NCI-H82 (cell line): ENCODE results near the gene LAMA4.

Experiments used
- DNase-seq: peaks from one replicate; lab custom pipeline; 2025; lab: John Stamatoyannopoulos, UW

Gene LAMA4

DNA sequence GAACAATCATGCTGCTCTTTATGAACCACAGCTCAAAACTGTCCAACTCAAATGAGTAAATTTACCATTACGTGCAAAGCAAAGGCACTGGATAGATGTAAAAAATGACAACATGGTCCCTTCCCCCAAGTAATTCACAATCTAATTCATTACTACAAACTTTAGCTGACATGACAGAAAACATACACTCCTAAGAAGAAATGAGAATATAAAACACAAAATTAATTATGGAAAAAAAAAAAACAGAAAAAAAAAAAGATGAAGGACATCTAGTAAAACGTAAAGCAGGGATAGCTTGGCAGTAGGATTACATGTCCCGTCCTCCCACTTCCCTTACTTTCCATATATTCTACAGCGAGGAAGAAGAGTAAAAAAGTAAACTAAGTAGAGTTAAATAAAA is 172.8 kb downstream of the LAMA4 start:
- DNase-seq: no peak

DNA sequence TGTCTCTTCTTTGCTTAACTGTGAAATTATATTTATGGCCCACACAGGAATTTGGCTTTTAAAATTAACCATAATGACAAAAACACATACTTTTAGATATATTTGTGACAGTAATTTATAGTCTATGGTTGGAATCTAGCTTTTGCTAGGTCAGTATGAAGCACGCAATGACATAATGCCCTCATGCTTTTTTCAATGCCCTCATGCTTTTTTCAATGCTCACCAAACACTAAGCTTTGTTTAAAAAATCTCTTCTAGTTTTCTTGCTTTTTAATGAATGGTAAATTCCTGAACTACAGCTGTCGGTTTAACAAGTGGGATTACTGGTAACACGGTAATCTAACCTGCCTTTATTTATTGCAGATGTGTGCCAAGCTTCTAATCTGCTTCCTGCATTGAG is 187.8 kb downstream of the LAMA4 start:
- no peak for DNase-seq

DNA sequence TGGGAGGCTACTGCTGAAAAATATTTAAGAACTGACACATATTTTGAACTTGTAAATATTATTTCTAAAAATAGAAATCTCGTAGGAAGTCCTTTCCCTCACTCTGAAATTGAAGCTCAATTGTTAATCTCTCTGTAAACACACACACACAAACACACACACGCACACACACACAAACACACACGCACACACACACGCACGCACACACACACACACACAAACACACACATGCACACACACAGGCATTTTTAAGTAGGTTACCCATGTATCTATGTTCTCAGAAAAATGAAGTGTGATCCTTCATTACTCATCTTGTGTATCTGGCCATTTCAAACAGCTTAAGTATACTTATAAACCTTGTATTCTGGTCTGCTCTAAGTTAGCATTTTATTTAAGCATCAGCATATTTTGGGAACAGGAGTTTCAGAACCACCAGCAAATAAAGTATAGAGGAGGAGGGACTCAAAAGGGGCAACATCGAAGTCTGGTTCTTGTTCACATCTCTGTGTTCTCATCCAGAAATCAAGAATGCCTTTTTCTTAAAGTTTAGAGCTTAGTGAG is 188.9 kb downstream of the LAMA4 start:
- DNase-seq: no peak

DNA sequence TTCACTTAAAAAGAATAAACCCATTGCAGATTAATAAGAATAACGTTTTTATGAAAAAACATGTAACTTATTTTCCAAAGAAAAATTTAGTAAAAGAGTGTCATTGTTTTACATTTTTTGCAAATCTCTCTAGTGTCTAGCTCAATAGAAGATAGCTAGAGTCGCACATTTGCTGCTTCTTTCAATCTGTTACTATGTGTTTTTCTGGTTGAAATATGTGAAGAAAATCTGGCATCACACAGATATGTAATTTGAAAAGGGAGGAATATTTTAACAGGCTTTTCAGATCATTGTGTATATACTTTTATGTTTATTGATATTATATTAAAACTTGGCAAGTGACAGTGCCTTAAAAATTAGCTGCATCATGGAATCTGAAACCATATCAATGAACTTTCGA is 191.4 kb downstream of the LAMA4 start:
- no peak for DNase-seq

DNA sequence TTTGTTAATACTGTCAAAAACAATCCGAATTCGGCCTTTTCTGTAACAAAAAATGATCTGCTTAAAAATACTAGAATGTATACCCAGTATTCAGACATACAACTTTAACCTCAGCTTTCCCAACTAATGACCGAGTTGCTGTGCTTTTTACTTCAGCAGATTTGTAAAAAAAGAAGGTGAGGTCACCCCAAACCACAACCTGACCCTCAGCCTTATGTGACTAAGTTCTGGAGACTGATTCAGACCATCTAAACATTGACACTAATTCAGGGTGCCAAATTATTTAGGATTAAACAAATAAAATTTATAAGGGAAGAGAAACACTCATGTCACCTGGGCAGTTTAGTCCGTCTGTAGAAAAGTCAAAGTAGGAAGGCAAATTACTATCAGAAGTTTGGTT is 192.8 kb downstream of the LAMA4 start:
- DNase-seq: no peak
